Colonic mucosa (tissue), 4 donors: ENCODE results near the gene SEC23A. TPM values are rescaled to one million over a fixed set of nuclear protein-coding genes. Genes with fewer than 3 reads are reported as not detected.
"Not testable (repeated sequence)": the region's sequence is repeated elsewhere in the genome, so short reads cannot be mapped to it uniquely, and the experiment has no call there.

Source experiments
- DNase-seq: peaks from one replicate; pipeline ENCODE4 v3.0.0-alpha.2; 2020
- H3K27ac ChIP-seq: fragments of 200-600 bp; one replicate; pipeline ENCODE4 v1.8.0; 2021
- H3K27me3 ChIP-seq: fragments of 200-600 bp; one replicate; pipeline ENCODE4 v1.8.0; 2021
- H3K36me3 ChIP-seq: fragments of 200-600 bp; one replicate; pipeline ENCODE4 v1.8.0; 2021
- H3K4me1 ChIP-seq: fragments of 200-600 bp; one replicate; pipeline ENCODE4 v1.8.0; 2021; ENCODE audit warnings: mild to moderate bottlenecking
- H3K4me3 ChIP-seq: fragments of 200-600 bp; one replicate; pipeline ENCODE4 v1.8.0; 2021
- H3K9ac ChIP-seq, 2 donors: one replicate each; pipeline ENCODE4 v1.7.0; 2013; ENCODE audit warnings: control low read depth in 2 of 2, low read depth in 2 of 2, low read length in 2 of 2
- H3K9me3 ChIP-seq: fragments of 200-600 bp; one replicate; pipeline ENCODE4 v1.8.0; 2021
- CTCF ChIP-seq: fragments of 200-600 bp; IDR thresholded peaks from one replicate; pipeline ENCODE4 v1.8.0; 2022; ENCODE audit warnings: antibody characterized with exemption, mild to moderate bottlenecking
- intact Hi-C: fragments of 100-400 bp; cut with DNase I; formaldehyde crosslinking; loops from one replicate; pipeline ENCODE4 v1.14.1; 2022
- total RNA-seq, 2 donors: library from RNA; stranded (reverse); fragmentation: NEBNext Ultra II Directional in 1 of 2; extraction: Animal tissue kit (Norgen Biotek cat#: 25700) in 1 of 2; gene quantifications; one replicate each; pipeline ENCODE4 v1.2.1, GENCODE V29; 2021
- donor health status: healthy.
- donor health status: DM: no; HTN: no; CAD: no.
- donor health status: DM: no; HTN: no; CAD: no.

SEC23A gene
- total RNA-seq, 2 donors from 2014 or later: 66.6 to 132 TPM

- Histone ChIP-seq H3K27ac (no peak overlapping the region), H3K27me3 (no peaks in the 10 kb centered on the region), H3K4me3 (no peak overlapping the region), H3K9me3 (no peaks in the 10 kb centered on the region), H3K9ac (no peak overlapping the region), H3K36me3 (no peaks in the 10 kb centered on the region), H3K4me1 (no peaks in the 10 kb centered on the region)
- DNase-seq: no peak
- intact Hi-C loops: no loop called here
- no peak for TF ChIP-seq CTCF
Observed at GRCh38 chr14:39023939-39024871, 78.8 kb downstream of the SEC23A start.

GRCh38 chr14:39017096-39018016, 85.7 kb downstream of the SEC23A start:
- not testable (repeated sequence) for H3K9me3 ChIP-seq, H3K27me3 ChIP-seq, H3K9ac ChIP-seq, H3K27ac ChIP-seq, H3K4me1 ChIP-seq, H3K36me3 ChIP-seq, H3K4me3 ChIP-seq
- intact Hi-C loops: loop anchor here (10.0 kb wide), 2 partner anchors 143 to 1113 kb away; no protein-coding TSS in a partner anchor
- DNase-seq: peak; percentile 70

GRCh38 chr14:39016733-39017095, 86.3 kb downstream of the SEC23A start:
- no peaks in the 10 kb centered on the region for H3K36me3 ChIP-seq
- H3K9ac ChIP-seq: no peak overlapping the region
- H3K9me3 ChIP-seq: no peaks in the 10 kb centered on the region
- TF ChIP-seq CTCF: no peak
- H3K27me3 ChIP-seq: no peaks in the 10 kb centered on the region
- intact Hi-C loops: loop anchor here (10.0 kb wide), 2 partner anchors 142 to 1112 kb away; no protein-coding TSS in a partner anchor
- no peaks in the 10 kb centered on the region for H3K4me1 ChIP-seq
- DNase-seq: no peak
- no peak overlapping the region for H3K4me3 ChIP-seq
- no peak overlapping the region for H3K27ac ChIP-seq

GRCh38 chr14:39015964-39016577, 87.0 kb downstream of the SEC23A start:
- H3K27ac ChIP-seq: no peak overlapping the region
- no peak overlapping the region for H3K9ac ChIP-seq
- no peaks in the 10 kb centered on the region for H3K36me3 ChIP-seq
- no peaks in the 10 kb centered on the region for H3K27me3 ChIP-seq
- DNase-seq: no peak
- no peaks in the 10 kb centered on the region for H3K4me1 ChIP-seq
- no peak for TF ChIP-seq CTCF
- intact Hi-C loops: loop anchor here (10.0 kb wide), 2 partner anchors 141 to 1111 kb away; no protein-coding TSS in a partner anchor
- no peaks in the 10 kb centered on the region for H3K9me3 ChIP-seq
- no peak overlapping the region for H3K4me3 ChIP-seq

- H3K4me1 ChIP-seq: no peaks in the 10 kb centered on the region
- no peak overlapping the region for H3K4me3 ChIP-seq
- DNase-seq: no peak
- no peaks in the 10 kb centered on the region for H3K9me3 ChIP-seq
- TF ChIP-seq CTCF: peak; percentile 74
- intact Hi-C loops: loop anchor here (10.0 kb wide), 2 partner anchors 141 to 1111 kb away; no protein-coding TSS in a partner anchor
- H3K9ac ChIP-seq: no peak overlapping the region
- H3K27me3 ChIP-seq: no peaks in the 10 kb centered on the region
- H3K27ac ChIP-seq: no peak overlapping the region
- no peaks in the 10 kb centered on the region for H3K36me3 ChIP-seq
Observed at GRCh38 chr14:39015360-39015961, 87.6 kb downstream of the SEC23A start.
